MM.1S (cell line): ENCODE data around the gene BCO2.

ENCODE experiments used
- DNase-seq: peaks from one replicate; pipeline ENCODE4 v3.0.0-alpha.2; 2015
- H2AFZ ChIP-seq: fragments of 300-600 bp; sonication (generic); 2 replicates; pipeline ENCODE4 v1.6.0; 2016; ENCODE audit warnings: antibody characterized with exemption, low read length
- H3F3A ChIP-seq: fragments of 300-600 bp; sonication (generic); 2 replicates; pipeline ENCODE4 v1.6.1; 2016; ENCODE audit warnings: mild to moderate bottlenecking, antibody characterized with exemption, low read length, moderate library complexity, mixed read lengths; ENCODE audit not compliant: insufficient read depth
- H3K27ac ChIP-seq: fragments of 300-600 bp; sonication (generic); 2 replicates; pipeline ENCODE4 v1.5.1; 2016; ENCODE audit warnings: mild to moderate bottlenecking, low read length
- H3K27me3 ChIP-seq: fragments of 300-600 bp; sonication (generic); replicated peaks from 2 replicates; pipeline ENCODE4 v1.6.0; 2016; ENCODE audit warnings: low read length; ENCODE audit not compliant: insufficient read depth
- H3K36me3 ChIP-seq: fragments of 300-600 bp; sonication (generic); replicated peaks from 2 replicates; pipeline ENCODE4 v1.6.1; 2016; ENCODE audit warnings: mild to moderate bottlenecking, low read length, mixed read lengths; ENCODE audit not compliant: insufficient read depth
- H3K4me1 ChIP-seq: fragments of 300-600 bp; sonication (generic); 2 replicates; pipeline ENCODE4 v1.6.1; 2016; ENCODE audit warnings: low read length, mixed read lengths
- H3K4me2 ChIP-seq: fragments of 300-600 bp; sonication (generic); 2 replicates; pipeline ENCODE4 v1.6.0; 2016; ENCODE audit warnings: low read depth, low read length
- H3K4me3 ChIP-seq: fragments of 300-600 bp; sonication (generic); 2 replicates; pipeline ENCODE4 v1.5.1; 2016; ENCODE audit warnings: low read length, mixed read lengths
- H3K79me2 ChIP-seq: fragments of 300-600 bp; sonication (generic); 2 replicates; pipeline ENCODE4 v1.6.1; 2016; ENCODE audit warnings: mixed run types, low read length, mixed read lengths
- H3K9ac ChIP-seq: fragments of 300-600 bp; sonication (generic); 2 replicates; pipeline ENCODE4 v1.6.1; 2016; ENCODE audit warnings: low read length, mixed read lengths
- H3K9me2 ChIP-seq: fragments of 300-600 bp; sonication (generic); replicated peaks from 2 replicates; pipeline ENCODE4 v1.6.1; 2016; ENCODE audit warnings: mild to moderate bottlenecking, low read length, mixed read lengths; ENCODE audit not compliant: insufficient read depth
- H3K9me3 ChIP-seq: fragments of 300-600 bp; sonication (generic); replicated peaks from 2 replicates; pipeline ENCODE4 v1.6.1; 2016; ENCODE audit warnings: mild to moderate bottlenecking, low read length, mixed read lengths; ENCODE audit not compliant: insufficient read depth
- H4K20me1 ChIP-seq: fragments of 300-600 bp; sonication (generic); 2 replicates; pipeline ENCODE4 v1.6.1; 2016; ENCODE audit warnings: mild to moderate bottlenecking, low read length, moderate library complexity, mixed read lengths; ENCODE audit not compliant: insufficient read depth
- CTCF ChIP-seq: fragments of 300-600 bp; sonication (generic); IDR thresholded peaks from 2 replicates; pipeline ENCODE4 v1.5.1; 2016; ENCODE audit warnings: antibody characterized with exemption, low read length, mixed read lengths
- EZH2 ChIP-seq: fragments of 300-600 bp; sonication (generic); optimal IDR thresholded peaks from 2 replicates; pipeline ENCODE3; 2017; ENCODE audit warnings: low read depth, mild to moderate bottlenecking, antibody characterized with exemption, low read length, mixed read lengths
- EZH2phosphoT487 ChIP-seq: fragments of 300-600 bp; sonication (generic); IDR thresholded peaks from 2 replicates; pipeline ENCODE4 v1.6.1; 2018; ENCODE audit warnings: antibody characterized with exemption, low read length

BCO2 gene

GRCh38 chr11:112229159-112229558 lies 53.8 kb downstream of the BCO2 start:
- H3K36me3 ChIP-seq, result no peaks in the 10 kb centered on the region
- H3K4me1 ChIP-seq, result 0 out of 2 replicates have a peak, but pooled peaks cover 6% of the 10 kb centered on the region
- no peak overlapping the region for H3K4me3 ChIP-seq
- H3K27me3 ChIP-seq, result no peaks in the 10 kb centered on the region
- no peaks in the 10 kb centered on the region for H3K9me3 ChIP-seq
- H4K20me1 ChIP-seq, result no peaks in the 10 kb centered on the region
- H2AFZ ChIP-seq, result no peak overlapping the region
- no peaks in the 10 kb centered on the region for H3K9me2 ChIP-seq
- H3K4me2 ChIP-seq, result no peak overlapping the region
- H3F3A ChIP-seq, result no peaks in the 10 kb centered on the region
- DNase-seq, result no peak
- H3K79me2 ChIP-seq, result peaks cover 26% of the 10 kb centered on the region
- no peak for TF ChIP-seq EZH2
- no peak for TF ChIP-seq EZH2phosphoT487
- TF ChIP-seq CTCF, result no peak
- H3K27ac ChIP-seq, result no peak overlapping the region
- H3K9ac ChIP-seq, result no peak overlapping the region

- Histone ChIP-seq H3K79me2 (peaks cover 26% of the 10 kb centered on the region), H3K36me3 (no peaks in the 10 kb centered on the region), H3K4me1 (0 out of 2 replicates have a peak, but pooled peaks cover 6% of the 10 kb centered on the region), H3K27me3 (no peaks in the 10 kb centered on the region), H3K9me3 (no peaks in the 10 kb centered on the region), H4K20me1 (no peaks in the 10 kb centered on the region), H2AFZ (no peak overlapping the region), H3K27ac (no peak overlapping the region), H3K9ac (no peak overlapping the region), H3K9me2 (no peaks in the 10 kb centered on the region), H3F3A (no peaks in the 10 kb centered on the region), H3K4me3 (no peak overlapping the region), H3K4me2 (no peak overlapping the region)
- TF ChIP-seq EZH2phosphoT487, result no peak
- DNase-seq, result no peak
Observed at GRCh38 chr11:112229746-112230433, 54.6 kb downstream of the BCO2 start.

GRCh38 chr11:112231952-112232351 lies 56.6 kb downstream of the BCO2 start:
- no peaks in the 10 kb centered on the region for H4K20me1 ChIP-seq
- no peak overlapping the region for H3K9ac ChIP-seq
- TF ChIP-seq EZH2phosphoT487 (no peak), CTCF (no peak), EZH2 (no peak)
- no peak for DNase-seq
- no peak overlapping the region for H3K4me2 ChIP-seq
- H3K4me1 ChIP-seq, result 0 out of 2 replicates have a peak, but pooled peaks cover 6% of the 10 kb centered on the region
- H3F3A ChIP-seq, result no peaks in the 10 kb centered on the region
- no peak overlapping the region for H3K27ac ChIP-seq
- H3K36me3 ChIP-seq, result no peaks in the 10 kb centered on the region
- no peaks in the 10 kb centered on the region for H3K9me2 ChIP-seq
- H3K27me3 ChIP-seq, result no peaks in the 10 kb centered on the region
- no peak overlapping the region for H3K4me3 ChIP-seq
- H3K79me2 ChIP-seq, result peaks cover 21% of the 10 kb centered on the region
- no peak overlapping the region for H2AFZ ChIP-seq
- no peaks in the 10 kb centered on the region for H3K9me3 ChIP-seq

GRCh38 chr11:112235750-112236390 lies 60.6 kb downstream of the BCO2 start:
- no peak overlapping the region for H3K4me3 ChIP-seq
- no peak for DNase-seq
- H3F3A ChIP-seq, result no peaks in the 10 kb centered on the region
- H3K9me2 ChIP-seq, result no peaks in the 10 kb centered on the region
- no peaks in the 10 kb centered on the region for H3K79me2 ChIP-seq
- no peak overlapping the region for H2AFZ ChIP-seq
- no peaks in the 10 kb centered on the region for H3K4me1 ChIP-seq
- H3K9ac ChIP-seq, result no peak overlapping the region
- no peak overlapping the region for H3K4me2 ChIP-seq
- H3K36me3 ChIP-seq, result no peaks in the 10 kb centered on the region
- H3K27me3 ChIP-seq, result no peaks in the 10 kb centered on the region
- no peaks in the 10 kb centered on the region for H4K20me1 ChIP-seq
- TF ChIP-seq CTCF, result no peak
- TF ChIP-seq EZH2phosphoT487, result no peak
- TF ChIP-seq EZH2, result no peak
- H3K27ac ChIP-seq, result no peak overlapping the region
- H3K9me3 ChIP-seq, result no peaks in the 10 kb centered on the region
